ENCODE data around the gene ANKRD65.

Gene ANKRD65

DNA sequence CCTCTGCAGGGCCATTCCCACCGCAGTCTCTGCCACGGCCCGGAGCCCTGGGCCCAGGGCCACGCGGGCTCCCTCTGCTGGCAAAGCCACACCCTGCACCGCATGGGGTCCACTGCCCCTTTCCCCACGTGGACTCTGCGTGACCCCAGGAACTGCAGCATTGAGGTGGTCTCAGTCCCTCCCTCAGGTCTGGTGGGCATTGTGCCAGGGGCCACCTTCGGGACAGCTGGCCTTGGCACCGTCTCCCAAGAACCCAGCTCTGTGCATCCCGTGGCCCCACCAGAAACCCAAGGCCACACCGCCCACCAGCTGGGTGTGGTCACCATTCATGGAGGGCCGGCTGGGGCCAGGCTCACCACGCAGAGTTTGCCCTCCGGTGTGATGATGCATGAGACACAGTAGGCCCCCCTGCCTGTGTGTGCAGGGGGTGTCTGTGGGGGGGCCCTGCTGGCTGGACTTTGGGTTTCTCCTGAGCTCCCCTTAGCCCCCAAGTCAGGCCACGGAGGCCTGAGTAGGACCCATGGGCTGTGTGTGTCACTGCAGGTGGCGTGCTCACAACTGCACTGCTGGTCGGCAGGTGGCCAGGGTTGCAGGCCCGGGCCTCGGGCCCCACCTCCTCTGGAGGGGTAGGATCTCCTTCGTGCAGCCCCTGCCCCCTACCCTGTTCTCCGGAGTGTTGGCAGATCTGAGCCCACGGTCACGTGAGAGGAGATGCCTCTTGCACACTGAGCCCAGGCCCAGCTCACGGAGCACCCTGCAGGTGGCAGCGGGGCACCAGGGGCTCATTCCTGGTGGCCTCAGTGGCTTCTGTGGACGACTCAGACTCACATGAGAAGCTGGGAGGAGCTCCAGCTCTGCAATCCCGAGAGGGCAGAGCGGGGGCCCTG lies 20.2 kb upstream of the ANKRD65 start:
- no peak for DNase-seq

DNA sequence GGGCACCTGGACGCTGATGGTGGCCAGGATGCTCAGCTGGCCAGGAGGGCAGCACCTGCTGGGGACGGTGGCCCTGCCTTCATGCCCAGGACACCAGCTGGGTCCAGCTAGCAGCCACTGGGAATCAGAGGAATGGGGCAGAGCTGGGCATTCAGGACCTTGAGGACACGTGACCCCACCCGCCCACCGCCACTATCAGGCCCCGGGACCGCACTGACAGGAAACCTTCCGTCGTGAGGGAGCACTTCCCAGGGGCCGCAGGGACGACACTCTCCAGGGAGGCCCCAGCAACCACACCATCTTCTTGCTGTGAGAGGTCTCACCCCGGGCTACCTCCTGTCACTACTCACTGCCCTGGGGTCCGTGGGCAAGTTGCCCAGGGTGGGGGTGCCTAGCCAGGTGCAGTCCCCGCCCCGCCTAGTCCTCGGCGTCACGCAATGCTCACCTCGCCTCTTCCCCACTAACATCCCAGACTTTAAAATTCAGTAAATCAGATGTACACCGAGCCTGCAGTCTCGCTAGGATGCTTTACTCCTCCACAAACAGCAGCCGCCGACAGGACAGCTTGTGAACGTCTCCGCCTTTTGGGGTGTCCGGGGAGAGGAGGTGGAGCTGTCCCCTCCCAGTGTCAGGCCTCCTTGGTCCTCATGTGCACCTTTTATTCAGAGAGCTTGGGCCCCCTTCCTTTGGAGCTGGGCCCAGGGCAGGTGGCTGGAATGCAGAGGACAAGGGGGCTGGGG lies 19.4 kb upstream of the ANKRD65 start:
- no peak for DNase-seq

DNA sequence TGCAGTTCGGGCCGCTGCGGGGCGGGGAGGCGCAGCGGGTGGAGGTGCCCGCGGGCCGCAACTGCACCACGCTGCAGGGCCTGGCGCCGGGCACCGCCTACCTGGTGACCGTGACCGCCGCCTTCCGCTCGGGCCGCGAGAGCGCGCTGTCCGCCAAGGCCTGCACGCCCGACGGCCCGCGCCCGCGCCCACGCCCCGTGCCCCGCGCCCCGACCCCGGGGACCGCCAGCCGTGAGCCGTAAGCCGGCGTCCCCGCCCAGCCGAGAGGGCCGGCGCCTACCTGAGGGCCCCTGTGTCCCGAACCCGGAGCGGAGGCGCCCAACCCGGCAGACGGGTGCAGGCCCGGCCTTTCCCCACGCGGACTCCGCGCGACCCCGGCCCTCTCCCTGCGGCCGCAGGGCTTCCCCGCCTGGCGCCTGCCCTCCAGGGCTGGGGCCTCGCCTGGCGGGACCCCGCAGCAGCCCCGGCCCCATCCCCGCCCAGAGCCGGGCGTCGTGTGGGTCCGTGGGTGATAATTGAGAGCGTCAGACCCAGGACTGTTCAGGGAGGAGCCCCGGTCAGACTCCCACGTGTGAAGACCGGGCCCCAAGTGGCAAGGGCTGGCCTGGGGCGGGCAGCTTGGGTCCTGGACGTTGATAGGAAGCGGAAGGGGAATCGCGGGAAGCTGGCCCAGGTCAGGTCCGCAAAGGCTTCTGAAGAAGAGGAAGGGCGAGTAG lies 18.6 kb upstream of the ANKRD65 start:
- no peak for DNase-seq

DNA sequence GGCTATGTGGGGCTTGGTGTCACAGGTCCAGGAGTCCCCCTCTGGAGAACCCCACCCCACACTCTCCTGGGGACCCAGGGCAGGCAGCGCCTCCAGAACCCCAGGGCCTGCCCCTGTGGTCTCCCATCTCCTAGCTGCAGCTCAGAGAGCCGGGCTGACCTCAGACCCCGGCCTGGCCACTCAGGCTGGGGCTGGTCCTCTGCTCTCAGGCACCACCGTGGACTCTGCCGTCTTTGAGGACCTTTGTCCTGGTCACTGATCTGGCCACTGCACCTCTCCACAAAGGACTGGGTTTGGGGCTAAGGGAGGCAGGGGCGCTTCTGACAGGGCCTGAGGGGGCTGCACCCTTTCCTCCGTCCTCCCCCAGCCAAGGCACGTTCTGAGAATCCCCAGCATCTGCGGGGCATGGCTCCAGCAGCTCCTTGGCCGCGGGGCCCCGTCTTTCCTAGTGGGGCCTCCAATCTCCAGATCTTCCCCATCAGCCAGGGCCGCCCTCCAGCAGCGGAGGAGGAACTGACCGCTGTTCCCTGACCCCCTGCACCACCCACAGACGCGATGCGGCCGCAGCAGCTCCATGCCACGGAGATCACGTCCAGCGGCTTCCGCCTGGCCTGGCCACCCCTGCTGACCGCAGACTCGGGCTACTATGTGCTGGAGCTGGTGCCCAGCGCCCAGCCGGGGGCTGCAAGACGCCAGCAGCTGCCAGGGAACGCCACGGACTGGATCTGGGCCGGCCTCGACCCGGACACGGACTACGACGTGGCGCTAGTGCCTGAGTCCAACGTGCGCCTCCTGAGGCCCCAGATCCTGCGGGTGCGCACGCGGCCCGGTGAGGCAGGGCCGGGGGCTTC lies 17.7 kb upstream of the ANKRD65 start:
- DNase-seq: no peak

DNA sequence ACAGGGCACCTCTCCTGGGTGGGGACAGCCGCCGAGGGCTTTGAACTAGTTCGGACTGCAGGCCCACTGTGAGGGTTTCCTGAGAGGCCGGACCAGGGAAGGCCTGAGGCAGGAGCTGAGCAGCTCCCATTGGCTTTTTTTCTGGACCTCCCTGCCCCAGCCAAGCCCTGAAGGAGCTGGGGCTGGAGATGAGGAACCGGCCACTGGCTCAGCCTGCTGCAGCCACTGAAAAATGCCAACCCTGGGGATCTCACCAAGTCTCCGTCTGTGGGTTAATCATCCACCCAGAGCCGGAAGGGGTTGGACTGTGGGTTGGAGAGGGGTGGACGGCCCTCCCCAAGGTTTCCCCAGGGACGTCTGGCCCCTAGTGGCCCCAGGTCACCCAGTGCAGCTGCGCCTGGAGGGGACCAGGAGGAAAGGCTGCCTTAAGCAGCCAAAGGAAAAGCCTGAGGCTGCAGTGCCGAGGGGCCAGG lies 16.9 kb upstream of the ANKRD65 start:
- DNase-seq: no peak

DNA sequence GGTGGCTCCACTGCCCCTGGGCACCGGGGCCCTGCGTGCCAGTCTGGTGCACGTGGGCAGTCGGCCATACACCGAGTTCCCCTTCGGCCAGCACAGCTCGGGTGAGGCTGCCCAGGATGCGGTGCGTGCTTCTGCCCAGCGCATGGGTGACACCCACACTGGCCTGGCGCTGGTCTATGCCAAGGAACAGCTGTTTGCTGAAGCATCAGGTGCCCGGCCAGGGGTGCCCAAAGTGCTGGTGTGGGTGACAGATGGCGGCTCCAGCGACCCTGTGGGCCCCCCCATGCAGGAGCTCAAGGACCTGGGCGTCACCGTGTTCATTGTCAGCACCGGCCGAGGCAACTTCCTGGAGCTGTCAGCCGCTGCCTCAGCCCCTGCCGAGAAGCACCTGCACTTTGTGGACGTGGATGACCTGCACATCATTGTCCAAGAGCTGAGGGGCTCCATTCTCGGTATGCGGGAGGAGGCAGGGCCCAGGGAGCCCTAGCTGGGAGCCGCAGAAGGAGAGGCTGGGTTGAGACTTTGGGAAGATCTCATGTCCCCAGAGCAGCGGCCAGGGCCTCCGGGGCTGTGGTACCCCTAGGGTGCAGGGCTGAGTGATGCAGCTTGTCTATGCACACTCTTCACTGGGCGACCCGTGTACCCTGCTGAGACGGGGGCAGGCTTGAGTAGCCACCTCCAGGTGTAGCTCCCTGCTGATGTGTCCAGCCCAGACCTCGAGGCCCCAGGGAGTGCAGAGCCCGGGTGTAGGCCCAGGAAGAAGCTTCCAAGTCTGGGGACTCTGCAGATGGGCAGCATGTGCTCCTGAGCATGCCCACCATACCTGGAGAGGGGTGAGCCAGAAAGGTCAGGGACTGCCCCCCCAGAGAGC lies 16.2 kb upstream of the ANKRD65 start:
- DNase-seq: no peak

DNA sequence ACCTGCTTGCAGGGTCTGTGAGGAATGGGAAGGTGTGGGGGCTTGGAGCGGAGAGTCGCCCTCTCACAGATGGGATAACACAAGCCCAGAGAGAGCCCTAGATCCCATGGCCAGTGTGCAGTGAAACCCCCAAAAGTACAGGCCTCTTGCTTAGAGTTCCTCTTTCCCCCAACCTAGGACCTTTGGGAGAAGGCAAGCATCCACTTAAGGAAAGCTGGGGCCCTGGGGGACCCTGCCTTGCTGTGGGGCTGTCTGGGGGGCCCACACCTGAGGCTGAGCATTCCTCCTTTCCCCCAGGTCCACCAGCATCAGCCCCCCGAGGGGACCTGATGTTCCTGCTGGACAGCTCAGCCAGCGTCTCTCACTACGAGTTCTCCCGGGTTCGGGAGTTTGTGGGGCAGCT lies 15.6 kb upstream of the ANKRD65 start:
- DNase-seq: no peak

DNA sequence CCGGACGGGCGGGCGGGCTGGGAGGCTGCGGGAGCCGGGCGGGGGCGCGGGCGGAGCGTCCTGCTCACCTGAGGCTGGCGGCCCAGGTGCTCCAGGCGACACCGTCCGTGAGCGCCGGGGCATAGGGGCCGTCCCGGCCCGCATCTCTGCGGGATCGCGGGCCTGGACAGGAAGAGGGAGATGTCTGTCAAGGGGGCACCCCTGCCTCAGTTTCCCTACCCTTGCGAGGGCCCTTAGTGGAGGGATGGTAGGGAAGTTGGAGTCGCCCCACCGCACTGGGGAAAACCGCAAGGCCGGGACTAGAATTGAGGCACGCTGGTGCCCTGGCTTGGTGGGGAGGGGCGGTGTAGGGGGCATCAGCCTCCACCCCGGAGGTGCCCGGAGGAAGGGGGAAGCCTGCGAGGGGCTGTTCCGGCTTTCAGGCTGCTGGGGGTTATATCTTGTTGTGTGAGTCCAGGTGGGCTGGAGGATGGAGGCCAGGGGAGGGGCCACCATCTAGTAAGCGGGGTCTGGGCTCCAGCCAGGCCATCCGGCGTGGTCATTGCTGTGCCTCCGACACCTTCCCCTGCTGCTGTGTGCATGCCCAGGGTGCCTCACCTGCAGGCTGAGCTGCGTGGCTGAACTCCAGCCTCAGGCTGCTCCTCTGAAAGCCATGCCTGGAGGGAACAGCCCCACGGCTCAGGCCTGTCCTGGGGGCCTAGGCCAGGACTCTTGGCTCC lies 15.0 kb upstream of the ANKRD65 start:
- DNase-seq: no peak

DNA sequence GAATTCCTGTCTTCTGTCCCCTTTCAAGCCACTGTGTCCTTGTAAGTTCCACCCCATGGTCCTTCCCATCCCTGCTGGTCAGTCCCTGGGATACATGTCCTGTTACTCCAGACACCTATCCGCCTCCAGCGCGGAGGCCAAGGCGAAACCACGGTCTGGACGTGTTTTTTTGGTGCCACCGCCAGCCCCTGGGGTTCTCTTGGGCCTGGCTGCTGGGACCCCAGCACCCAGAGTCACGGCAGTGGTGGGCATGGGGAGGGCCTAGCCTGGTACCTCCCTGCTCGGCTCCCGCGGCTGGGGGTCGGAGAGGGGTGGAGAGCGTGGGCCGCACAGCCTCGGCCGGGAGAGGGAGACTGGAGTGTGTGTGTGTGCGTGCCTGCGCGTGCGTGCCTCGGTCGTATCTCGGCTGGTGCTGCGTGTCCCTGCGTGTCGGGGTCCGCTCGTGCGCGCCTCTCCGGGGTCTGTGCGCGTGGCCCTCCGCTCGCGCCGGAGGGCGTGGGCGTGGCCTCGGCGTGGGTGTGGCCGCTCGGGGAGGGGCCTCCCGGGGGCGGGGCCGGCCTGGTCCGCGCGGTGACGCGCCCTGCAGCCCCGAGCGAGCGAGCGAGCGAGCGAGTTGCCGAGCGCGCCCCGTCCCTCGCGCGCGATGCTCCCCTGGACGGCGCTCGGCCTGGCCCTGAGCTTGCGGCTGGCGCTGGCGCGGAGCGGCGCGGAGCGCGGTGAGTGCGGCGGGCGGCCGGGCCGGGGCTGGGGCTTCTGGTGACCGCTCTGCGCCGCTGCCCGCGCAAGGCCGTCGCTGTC lies 14.2 kb upstream of the ANKRD65 start, which contains the start of gene VWA1:
TSS of gene VWA1 (plus strand) at position 585 of the 798 bp plus-strand sequence. CDS start at position 644, 59 bp downstream.
- DNase-seq: no peak

DNA sequence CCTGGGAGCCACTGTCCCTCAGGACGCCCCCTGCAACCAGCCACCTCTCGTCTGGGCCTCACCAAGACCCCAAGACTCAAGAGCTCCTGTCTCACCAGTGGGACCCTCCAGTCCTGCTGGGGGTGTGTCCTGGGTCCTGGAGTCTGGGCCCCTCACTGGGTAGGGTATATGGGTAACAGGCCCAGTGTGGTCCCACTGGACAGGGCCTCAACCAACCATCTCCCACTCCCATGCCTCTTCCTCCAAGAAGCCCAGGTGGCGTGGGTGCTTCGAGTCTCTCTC lies 13.7 kb upstream of the ANKRD65 start:
- DNase-seq: no peak

DNA sequence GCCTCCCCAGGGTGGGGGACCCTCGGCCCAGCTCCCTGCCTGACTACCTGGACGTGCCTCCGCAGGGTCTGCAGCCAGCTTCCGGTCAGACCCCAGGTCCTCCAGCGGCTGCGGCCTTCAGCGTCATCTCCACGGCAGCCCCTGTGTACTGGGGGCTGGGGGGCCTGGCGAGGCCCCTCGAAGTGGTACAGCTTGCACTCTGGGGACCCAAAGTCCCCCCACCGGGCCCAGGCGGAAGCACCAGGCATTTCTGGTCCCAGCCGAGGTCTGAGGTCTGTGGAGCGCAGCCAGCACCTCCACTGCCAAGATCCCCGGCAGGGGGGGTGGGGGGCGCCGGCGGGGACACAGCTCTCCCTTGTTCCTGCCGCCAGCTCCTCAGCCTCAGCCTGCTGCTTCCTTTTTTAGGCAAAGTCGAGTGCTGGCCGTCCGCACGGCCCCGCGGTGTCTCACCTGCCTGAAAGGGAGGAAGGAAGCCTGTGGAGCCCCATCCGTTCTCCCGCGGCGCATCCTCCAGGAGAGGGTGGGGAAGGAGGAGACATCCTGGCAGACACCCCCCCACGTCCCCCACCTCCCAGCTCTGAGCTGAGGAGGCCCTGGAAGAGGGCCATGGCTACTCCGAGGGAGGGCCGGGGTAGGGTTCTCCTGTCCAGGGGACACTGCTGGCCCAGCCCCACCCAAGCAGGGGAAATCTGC lies 13.2 kb upstream of the ANKRD65 start:
- DNase-seq: no peak

DNA sequence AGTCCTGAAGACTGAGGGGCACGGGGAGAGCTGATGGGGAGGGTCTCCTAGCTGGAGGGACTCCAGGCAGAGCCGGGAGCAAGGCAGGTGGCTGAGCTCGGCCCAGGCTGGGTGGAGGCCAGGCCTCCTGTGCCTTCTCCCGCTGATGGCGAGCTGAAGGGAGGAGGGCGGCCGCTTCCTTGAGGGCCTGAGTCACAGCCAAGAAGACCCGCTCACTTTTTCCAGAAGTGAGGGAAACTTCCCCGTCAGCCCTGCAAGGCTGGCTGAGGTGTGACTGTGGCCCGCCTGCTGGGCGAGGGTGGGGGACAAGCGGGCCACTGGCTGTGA lies 12.7 kb upstream of the ANKRD65 start:
- DNase-seq: no peak

DNA sequence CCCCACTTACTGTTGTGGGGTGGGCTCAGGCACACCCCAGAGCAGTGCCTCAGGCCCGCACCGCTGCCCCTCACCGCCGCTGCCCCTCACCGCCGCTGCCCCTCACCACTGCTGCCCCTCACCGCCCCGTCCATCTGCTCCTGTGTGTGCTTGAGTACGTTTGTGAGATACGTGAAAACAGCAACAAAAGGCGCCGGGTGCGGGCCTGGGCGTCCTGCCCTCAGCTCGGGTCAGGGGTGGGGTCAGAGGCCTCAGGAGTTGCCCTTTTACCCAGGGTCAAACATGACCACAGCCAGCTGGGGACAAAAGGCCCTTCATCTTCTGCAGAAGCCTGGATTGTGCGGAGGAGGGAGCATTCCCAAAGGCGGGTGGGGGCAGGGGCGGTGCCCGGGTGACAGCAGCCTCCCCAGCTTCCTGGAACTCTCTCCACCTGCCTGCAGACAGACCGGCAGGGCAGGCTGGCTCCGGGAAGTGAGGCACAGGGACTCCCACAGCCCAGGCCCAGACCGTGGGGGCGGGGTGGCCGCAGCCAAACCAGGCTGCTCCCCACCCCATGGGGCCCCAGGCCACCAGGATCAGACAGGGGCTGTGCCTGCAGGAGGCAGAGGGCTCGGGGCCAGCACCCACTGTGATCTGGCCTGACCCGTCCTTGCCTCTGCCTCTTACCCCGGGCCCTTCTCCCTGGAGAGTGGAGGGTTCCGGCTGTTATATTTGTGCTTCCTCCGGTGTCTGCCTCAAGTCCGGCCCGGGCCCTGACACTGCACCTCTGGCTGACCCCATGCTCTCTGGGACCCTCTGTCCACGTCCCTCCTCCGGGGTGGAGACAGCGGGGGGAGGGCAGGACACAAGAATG lies 12.1 kb upstream of the ANKRD65 start:
- no peak for DNase-seq

DNA sequence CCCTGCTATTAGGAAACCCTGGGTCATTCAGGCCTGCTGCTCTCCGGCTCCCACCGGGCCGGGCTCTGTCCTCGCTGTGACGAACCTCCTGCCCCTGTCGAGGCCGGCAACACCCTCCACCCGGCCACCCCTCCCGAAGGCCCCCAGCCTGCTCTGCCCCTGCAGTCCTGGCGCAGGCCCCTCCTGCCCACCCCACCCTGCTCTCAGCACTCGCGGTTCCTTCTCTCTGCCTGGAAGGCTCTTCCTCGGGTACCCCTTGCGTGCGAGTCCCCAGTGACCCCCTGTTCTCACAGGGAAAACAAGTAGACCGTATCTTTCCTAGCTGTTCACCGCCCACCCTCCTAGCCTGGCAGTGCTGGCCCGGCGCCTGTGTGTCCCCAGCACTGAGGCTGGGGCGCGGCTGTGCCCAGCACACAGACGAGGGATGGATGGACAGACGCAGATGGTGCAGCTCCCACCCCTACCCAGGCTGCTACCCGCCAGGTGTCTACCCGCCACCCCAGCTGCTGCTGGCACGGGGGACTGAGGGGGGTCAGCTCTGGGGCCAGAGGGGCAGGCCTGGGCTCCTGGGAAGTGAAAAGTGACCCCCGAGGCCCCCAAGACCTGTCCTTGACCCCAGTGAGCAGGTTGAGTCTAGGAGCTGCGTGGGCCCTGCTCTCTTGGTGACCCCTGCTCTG lies 11.3 kb upstream of the ANKRD65 start:
- DNase-seq: no peak

DNA sequence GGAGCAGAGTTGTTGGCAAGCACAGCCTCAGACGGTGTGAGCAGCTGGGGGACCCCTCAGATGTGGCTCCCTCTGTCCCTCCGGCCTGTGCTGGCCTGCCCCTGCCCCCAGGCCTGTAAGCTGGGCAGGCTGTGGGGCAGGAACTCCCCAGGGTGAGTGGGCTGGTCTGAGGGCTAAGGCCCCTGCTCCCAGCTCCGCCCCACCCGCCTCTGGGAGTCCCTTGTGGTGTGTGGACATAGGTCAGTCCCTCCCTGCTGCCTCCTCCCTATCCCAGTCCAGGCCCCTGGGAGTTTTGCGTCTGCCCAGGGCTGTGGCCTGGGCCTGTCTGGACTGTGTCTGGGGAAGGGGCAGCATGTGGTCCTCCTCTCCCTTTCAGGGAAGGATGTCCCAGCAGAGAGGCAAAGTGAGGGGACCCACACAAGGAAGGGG lies 10.8 kb upstream of the ANKRD65 start:
- DNase-seq: no peak

DNA sequence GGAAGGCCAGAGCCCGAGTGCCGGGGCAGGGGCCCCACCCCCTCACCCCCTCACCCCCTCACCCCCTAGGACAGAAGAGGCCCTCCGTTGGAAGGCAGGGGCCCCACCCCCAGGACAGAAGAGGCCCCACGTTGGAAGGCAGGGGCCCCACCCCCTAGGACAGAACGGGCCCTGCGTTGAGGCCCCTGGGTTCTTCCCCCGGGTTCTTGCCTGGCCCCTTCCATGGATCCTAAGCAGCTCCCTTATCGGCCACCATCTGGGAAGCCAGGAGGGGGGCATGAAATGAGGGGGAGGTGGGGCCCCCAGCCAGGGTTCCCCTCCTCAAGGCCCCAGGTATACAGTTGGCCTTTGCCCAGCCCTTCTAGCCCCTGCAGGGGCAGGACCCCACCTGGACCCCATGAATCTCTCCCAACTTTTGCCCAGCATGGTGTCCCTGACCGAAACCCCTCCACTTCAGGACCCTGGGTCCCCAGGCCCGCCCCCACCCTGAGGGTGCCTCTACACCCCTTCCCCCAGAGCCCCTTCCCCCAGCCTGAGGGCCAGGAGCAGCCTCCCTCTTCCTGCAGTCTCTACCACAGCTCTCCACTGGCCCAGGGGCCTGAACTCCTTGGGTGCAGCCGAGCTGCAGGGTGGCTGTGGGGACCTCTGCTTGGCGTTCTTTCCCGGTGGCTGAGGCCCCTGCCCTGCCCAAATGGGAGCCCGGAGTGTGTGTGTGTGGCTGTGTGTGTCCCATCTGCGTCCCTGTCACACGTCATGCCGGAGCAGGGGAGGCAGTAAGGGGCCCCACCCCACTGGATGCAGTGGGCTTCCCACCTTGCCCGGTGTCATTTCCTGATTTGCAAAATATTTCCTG lies 10.1 kb upstream of the ANKRD65 start:
- DNase-seq: no peak

Data from NCI-H1092 treated with DMSO at 0.1 percent for 48 hours (cell line).